B cell (primary cell): Measurements from ENCODE around the gene LRIG1. TPM values are rescaled to one million over a fixed set of nuclear protein-coding genes. Genes with fewer than 3 reads are reported as not detected.

ENCODE experiments used
- ATAC-seq: fragments of 200-7000 bp; cut with Tn5 transposase; one replicate; pipeline ENCODE4 v1.10.0; 2021; ENCODE audit warnings: low read depth, mild to moderate bottlenecking, moderate number of reproducible peaks, moderate library complexity
- CTCF ChIA-PET: fragments of 350-600 bp; sonication (Branson Sonifier 250); formaldehyde crosslinking; loops from one replicate; lab custom pipeline; 2021; ENCODE audit warnings: antibody characterized with exemption, inconsistent platforms; lab: Charles Lee
- POLR2A ChIA-PET: fragments of 350-600 bp; sonication (Branson Sonifier 250); formaldehyde crosslinking; loops from one replicate; lab custom pipeline; 2021; ENCODE audit warnings: antibody characterized with exemption; lab: Charles Lee
- DNase-seq: peaks from one replicate; pipeline ENCODE4 v3.0.0; 2013
- H2AFZ ChIP-seq: 2 replicates; pipeline ENCODE4 v1.6.1; 2012; ENCODE audit warnings: mild to moderate bottlenecking, low read depth, low read length; ENCODE audit not compliant: insufficient read depth, poor library complexity, severe bottlenecking
- H3K27ac ChIP-seq, 2 donors: 1 replicate in 1 of 2; 2 replicates in 1 of 2; pipeline ENCODE4 v1.5.1; 2012 to 2013; ENCODE audit warnings: low read length in 2 of 2, mild to moderate bottlenecking in 2 of 2, moderate library complexity in 1 of 2
- H3K27me3 ChIP-seq, 4 experiments: fragments of 200-600 bp in 1 of 4; sonication (generic) in 1 of 4; replicated peaks in 1 of 4; 1 replicate in 2 of 4; 2 replicates in 2 of 4; pipeline versions ENCODE4 v1.6.1 to v1.7.0; 2013 to 2016; ENCODE audit warnings: low read length in 3 of 4, mild to moderate bottlenecking in 2 of 4, mixed read lengths in 1 of 4, moderate library complexity in 1 of 4; ENCODE audit not compliant: insufficient read depth in 4 of 4, control insufficient read depth in 3 of 4; ENCODE audit errors: control extremely low read depth in 1 of 4
- H3K36me3 ChIP-seq, 2 experiments: replicated peaks in 1 of 2; 1 replicate in 1 of 2; 2 replicates in 1 of 2; pipeline versions ENCODE4 v1.6.1 to v1.7.1; 2013; ENCODE audit warnings: low read length in 1 of 2; ENCODE audit not compliant: insufficient read depth in 2 of 2, control insufficient read depth in 1 of 2; ENCODE audit errors: control extremely low read depth in 1 of 2, extremely low read depth in 1 of 2
- H3K4me1 ChIP-seq, 2 donors: fragments of 200-600 bp in 1 of 2; sonication (generic) in 1 of 2; 1 replicate in 1 of 2; 2 replicates in 1 of 2; pipeline versions ENCODE4 v1.5.1 to v1.6.1; 2013 to 2017; ENCODE audit warnings: low read length in 2 of 2; ENCODE audit not compliant: control insufficient read depth in 2 of 2, insufficient read depth in 2 of 2
- H3K4me2 ChIP-seq: replicated peaks from 2 replicates; pipeline ENCODE3; 2012; ENCODE audit warnings: mild to moderate bottlenecking, low read depth, low read length; ENCODE audit not compliant: poor library complexity, severe bottlenecking
- H3K4me3 ChIP-seq, 5 experiments: fragments of 200-600 bp in 1 of 5; sonication (generic) in 1 of 5; 1 replicate in 3 of 5; 2 replicates in 2 of 5; pipeline versions ENCODE4 v1.5.1 to v1.7.0; 2011 to 2016; ENCODE audit warnings: low read length in 4 of 5, mild to moderate bottlenecking in 4 of 5, low read depth in 2 of 5, control low read depth in 1 of 5, moderate library complexity in 1 of 5; ENCODE audit not compliant: insufficient read depth in 1 of 5; ENCODE audit errors: control extremely low read depth in 1 of 5, extremely low read depth in 1 of 5
- H3K79me2 ChIP-seq: fragments of 200-600 bp; sonication (generic); one replicate; pipeline ENCODE4 v1.6.0; 2016; ENCODE audit warnings: low read length; ENCODE audit not compliant: control insufficient read depth, insufficient read depth
- H3K9ac ChIP-seq: fragments of 200-600 bp; sonication (generic); 2 replicates; pipeline ENCODE4 v1.6.1; 2017; ENCODE audit warnings: mild to moderate bottlenecking, low read length, moderate library complexity
- H3K9me3 ChIP-seq, 3 donors: one replicate each; pipeline versions ENCODE4 v1.6.1 to v1.7.1; 2013; ENCODE audit warnings: low read length in 2 of 3; ENCODE audit not compliant: control insufficient read depth in 2 of 3, insufficient read depth in 1 of 3; ENCODE audit errors: control extremely low read depth in 1 of 3
- H4K20me1 ChIP-seq: 2 replicates; pipeline ENCODE4 v1.6.0; 2012; ENCODE audit warnings: mild to moderate bottlenecking, low read length; ENCODE audit not compliant: insufficient read depth, control insufficient read depth, poor library complexity, severe bottlenecking
- H3K27ac Mint-ChIP-seq: one replicate; pipeline ENCODE4 v1.8.0; 2021; ENCODE audit warnings: mixed read lengths
- H3K27me3 Mint-ChIP-seq: one replicate; pipeline ENCODE4 v1.8.0; 2021; ENCODE audit warnings: mixed read lengths
- H3K4me1 Mint-ChIP-seq: one replicate; pipeline ENCODE4 v1.8.0; 2021; ENCODE audit warnings: mixed read lengths
- H3K4me3 Mint-ChIP-seq: one replicate; pipeline ENCODE4 v1.8.0; 2021; ENCODE audit warnings: mixed read lengths
- H3K9me3 Mint-ChIP-seq: one replicate; pipeline ENCODE4 v1.8.0; 2022; ENCODE audit warnings: mixed read lengths; ENCODE audit not compliant: insufficient read depth
- CTCF ChIP-seq: fragments of 200-600 bp; IDR thresholded peaks from one replicate; pipeline ENCODE4 v1.8.0; 2022; ENCODE audit warnings: antibody characterized with exemption, mild to moderate bottlenecking
- EZH2 ChIP-seq: IDR thresholded peaks from 2 replicates; pipeline ENCODE4 v1.6.1; 2012; ENCODE audit warnings: borderline replicate concordance, low read depth, mild to moderate bottlenecking, moderate library complexity, low read length; ENCODE audit not compliant: insufficient read depth, poor library complexity, severe bottlenecking
- WGBS: methylation state at CpG from one replicate; pipeline ENCODE4 v1.1.5; 2013; ENCODE audit warnings: missing lambda C conversion rate; ENCODE audit not compliant: insufficient coverage; 5-methylcytosine and 5-hydroxymethylcytosine counted together
- intact Hi-C: fragments of 100-400 bp; cut with micrococcal nuclease; formaldehyde crosslinking; loops from one replicate; pipeline ENCODE4 v1.10.0; 2022
- polyA plus RNA-seq: library from polyadenylated mRNA; depleted of rRNA; stranded (reverse); fragments of >200 nt; gene quantifications from 2 replicates; pipeline ENCODE4 v1.2.3, GENCODE V29; 2012
- total RNA-seq, 2 donors: library from RNA; stranded (reverse); fragments of 120-200 nt in 1 of 2; gene quantifications; 1 replicate in 1 of 2; 2 replicates in 1 of 2; pipeline versions ENCODE4 v1.2.3 to v1.2.4, GENCODE V29; 2013 to 2022

The LRIG1 gene
- total and polyA plus RNA-seq, 2 donors (not counting 1 experiment from before 2014, with no cell fraction given), result 9.2 to 12.4 TPM

- Histone ChIP-seq H3K27me3 (no peaks in the 10 kb centered on the region), H3K4me1 (no peaks in the 10 kb centered on the region), H3K79me2 (no peaks in the 10 kb centered on the region), H3K4me3 (no peak overlapping the region), H3K27ac (no peak overlapping the region), H4K20me1 (no peaks in the 10 kb centered on the region), H3K36me3 (no peaks in the 10 kb centered on the region), H3K9ac (no peak overlapping the region), H2AFZ (no peak overlapping the region), H3K9me3 (no peaks in the 10 kb centered on the region), H3K4me2 (no peak overlapping the region)
- DNase-seq, result no peak
- ATAC-seq, result no peak
- intact Hi-C loops, result no loop called here
- ChIA-PET CTCF (no interaction called here), POLR2A (no interaction called here)
- Mint-ChIP-seq H3K4me1 (no peaks in the 10 kb centered on the region), H3K27ac (no peak overlapping the region), H3K9me3 (no peaks in the 10 kb centered on the region), H3K27me3 (no peaks in the 10 kb centered on the region), H3K4me3 (no peak overlapping the region)
- 94% methylated on average over 11 of the region's 11 CpGs for WGBS
- no peak for TF ChIP-seq CTCF
- no peak for TF ChIP-seq EZH2
Observed at GRCh38 chr3:66432041-66432766, 68.6 kb downstream of the LRIG1 start.

GRCh38 chr3:66431494-66431893, 69.3 kb downstream of the LRIG1 start:
- Histone ChIP-seq H3K4me3 (no peak overlapping the region), H3K4me1 (no peaks in the 10 kb centered on the region), H4K20me1 (no peaks in the 10 kb centered on the region), H3K36me3 (no peaks in the 10 kb centered on the region), H3K27ac (no peak overlapping the region), H3K79me2 (no peaks in the 10 kb centered on the region), H3K27me3 (no peaks in the 10 kb centered on the region), H3K9ac (no peak overlapping the region), H2AFZ (no peak overlapping the region), H3K9me3 (no peaks in the 10 kb centered on the region), H3K4me2 (no peak overlapping the region)
- ATAC-seq (no peak), DNase-seq (no peak)
- ChIA-PET POLR2A (no interaction called here), CTCF (no interaction called here)
- Mint-ChIP-seq H3K27ac (no peak overlapping the region), H3K27me3 (no peaks in the 10 kb centered on the region), H3K4me3 (no peak overlapping the region), H3K9me3 (no peaks in the 10 kb centered on the region), H3K4me1 (no peaks in the 10 kb centered on the region)
- no peak for TF ChIP-seq EZH2
- TF ChIP-seq CTCF, result no peak
- intact Hi-C loops, result no loop called here
- WGBS, result 100% methylated on average over 2 of the region's 3 CpGs
